Central memory CD8-positive, alpha-beta T cell (primary cell): Measurements from ENCODE around the gene POLR2C.
"Not testable (repeated sequence)": the region's sequence is repeated elsewhere in the genome, so short reads cannot be mapped to it uniquely, and the experiment has no call there.

Source experiments
- ATAC-seq: fragments of 150-1000 bp; cut with Tn5 transposase; replicated peaks from 2 replicates; pipeline ENCODE4 v1.10.0; 2022; ENCODE audit warnings: mild to moderate bottlenecking, moderate FRiP score, moderate number of reproducible peaks; ENCODE audit not compliant: poor library complexity, severe bottlenecking; ENCODE audit errors: extremely low read depth
- DNase-seq, 2 donors: peaks; one replicate each; pipeline ENCODE4 v3.0.0; 2021; ENCODE audit warnings: low spot score in 2 of 2
- H3K27ac Mint-ChIP-seq: one replicate; pipeline ENCODE4 v1.8.0; 2022; ENCODE audit warnings: low read depth, mild to moderate bottlenecking, moderate library complexity, mixed read lengths
- H3K27me3 Mint-ChIP-seq: one replicate; pipeline ENCODE4 v1.8.0; 2022; ENCODE audit warnings: mixed read lengths
- H3K36me3 Mint-ChIP-seq: one replicate; pipeline ENCODE4 v1.8.0; 2022; ENCODE audit warnings: mild to moderate bottlenecking, moderate library complexity, mixed read lengths; ENCODE audit not compliant: insufficient read depth
- H3K4me1 Mint-ChIP-seq: one replicate; pipeline ENCODE4 v1.8.0; 2022; ENCODE audit warnings: mixed read lengths
- H3K4me3 Mint-ChIP-seq: one replicate; pipeline ENCODE4 v1.8.0; 2022; ENCODE audit warnings: mild to moderate bottlenecking, moderate library complexity, mixed read lengths
- H3K9me3 Mint-ChIP-seq: one replicate; pipeline ENCODE4 v1.8.0; 2022; ENCODE audit warnings: mixed read lengths

POLR2C gene

DNA sequence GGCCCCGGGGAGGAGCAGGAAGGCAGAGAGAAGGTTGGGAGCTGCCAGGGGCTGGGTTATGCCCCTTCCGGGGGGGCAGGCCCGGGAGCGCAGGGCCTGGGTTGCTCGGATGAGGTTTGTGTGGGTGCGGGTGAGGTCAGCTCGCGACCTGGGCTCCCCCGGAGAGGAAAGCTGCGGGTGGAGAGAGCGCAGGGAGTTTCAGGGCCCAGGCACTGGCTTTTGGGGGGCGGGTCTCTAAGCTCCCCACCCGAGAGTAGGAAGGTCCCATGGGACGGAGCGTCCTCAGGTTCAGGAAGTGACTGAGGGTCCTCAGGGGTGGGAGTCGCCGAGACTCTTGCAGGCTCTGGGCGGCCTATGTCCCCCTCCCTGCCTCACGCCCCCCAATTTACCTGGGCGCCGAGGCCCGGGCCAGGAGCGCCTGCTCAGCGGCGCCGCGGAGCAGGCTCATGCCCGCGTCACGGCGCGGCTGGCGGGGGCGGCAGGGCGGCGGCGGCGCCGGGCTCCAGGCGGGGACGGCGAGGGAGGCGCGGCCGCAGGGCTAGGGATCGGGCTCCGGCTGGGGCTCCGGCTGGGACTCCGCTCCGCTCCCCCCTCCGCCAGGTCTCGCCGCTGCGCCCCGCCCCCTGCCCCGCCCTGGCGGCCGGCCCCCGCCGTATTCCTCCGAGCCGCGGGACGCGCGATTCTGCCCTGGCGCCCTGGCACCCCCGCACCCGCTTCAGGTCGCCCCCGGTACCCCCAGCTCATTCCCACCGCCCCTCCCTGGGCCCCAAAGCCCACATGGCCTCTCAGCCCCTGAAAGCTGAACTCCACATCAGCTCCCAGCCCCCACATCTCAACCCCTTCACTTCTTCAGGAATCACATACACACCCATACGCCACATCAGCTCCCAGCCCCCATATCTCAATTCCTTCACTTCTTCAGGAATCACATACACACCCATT is 23.7 kb downstream of the POLR2C start, which contains the start of gene DOK4:
Gene DOK4 (minus strand): TSS at position 578 of the 942 bp plus-strand sequence. CDS start 6,986 bp downstream, outside the sequence.
- ATAC-seq (peak; percentile 91), DNase-seq (peak; percentile 43 to 51)
- Mint-ChIP-seq H3K27ac (peak within 1 kb of the TSS; percentile 93), H3K27me3 (no peaks in the 10 kb centered on the region), H3K4me3 (peak within 1 kb of the TSS; percentile 92), H3K4me1 (peaks cover 24% of the 10 kb centered on the region), H3K9me3 (no peaks in the 10 kb centered on the region), H3K36me3 (peaks cover 6% of the 10 kb centered on the region)

GRCh38 chr16:57486858-57487834 is 24.7 kb downstream of the POLR2C start:
- Mint-ChIP-seq H3K4me1 (peaks cover 24% of the 10 kb centered on the region), H3K9me3 (no peaks in the 10 kb centered on the region), H3K4me3 (peak overlapping the region; percentile 92), H3K27me3 (no peaks in the 10 kb centered on the region), H3K27ac (peak overlapping the region; percentile 44), H3K36me3 (peaks cover 4% of the 10 kb centered on the region)
- ATAC-seq (no peak), DNase-seq (no peak)

GRCh38 chr16:57489229-57489628 is 26.8 kb downstream of the POLR2C start:
- no peak overlapping the region for H3K27ac Mint-ChIP-seq
- H3K9me3 Mint-ChIP-seq, result no peaks in the 10 kb centered on the region
- peaks cover 24% of the 10 kb centered on the region for H3K4me1 Mint-ChIP-seq
- ATAC-seq (no peak), DNase-seq (no peak)
- H3K36me3 Mint-ChIP-seq, result peaks cover 4% of the 10 kb centered on the region
- no peaks in the 10 kb centered on the region for H3K27me3 Mint-ChIP-seq
- no peak overlapping the region for H3K4me3 Mint-ChIP-seq

DNA sequence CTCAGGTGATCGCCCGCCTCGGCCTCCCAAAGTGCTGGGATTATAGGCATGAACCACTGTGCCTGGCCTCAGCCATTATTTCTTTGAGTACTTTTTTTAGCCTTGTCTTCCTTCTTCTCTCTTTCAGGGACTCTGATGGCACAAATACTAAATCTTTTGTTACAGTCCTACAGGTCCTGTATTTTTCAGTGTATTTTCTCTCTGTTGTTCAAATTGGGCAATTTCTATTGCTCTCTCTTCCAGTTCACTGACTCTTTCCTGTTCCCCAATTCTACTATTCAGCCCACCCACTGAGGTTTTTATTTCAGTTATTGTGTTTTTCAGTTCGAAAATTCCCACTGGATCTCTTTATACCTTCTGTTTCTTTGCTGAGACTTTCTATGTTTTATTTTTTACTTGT is 31.3 kb downstream of the POLR2C start:
- Mint-ChIP-seq H3K27ac (no peak overlapping the region), H3K9me3 (no peaks in the 10 kb centered on the region), H3K4me1 (no peaks in the 10 kb centered on the region), H3K27me3 (no peaks in the 10 kb centered on the region), H3K36me3 (peaks cover 2% of the 10 kb centered on the region), H3K4me3 (no peak overlapping the region)
- ATAC-seq, result no peak
- no peak for DNase-seq

DNA sequence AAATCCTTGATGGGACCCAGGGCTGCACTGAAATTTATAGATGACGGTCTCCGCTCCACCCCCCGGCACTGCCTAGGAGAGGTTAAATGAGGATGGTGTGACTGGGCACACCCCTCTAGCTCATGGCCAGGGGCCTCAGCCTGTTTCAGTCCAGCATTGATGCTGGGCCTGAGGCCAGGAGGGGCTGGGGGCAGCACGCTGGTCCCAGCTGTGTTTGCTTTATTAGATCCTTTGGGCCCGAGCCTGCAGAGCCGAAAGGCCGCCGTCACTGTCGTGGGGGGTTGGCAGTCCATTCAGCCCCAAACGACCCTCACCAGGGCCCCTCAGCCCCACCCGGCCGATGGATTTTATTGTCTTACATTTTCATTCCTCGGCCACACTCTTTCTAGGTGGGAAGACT is 34.6 kb downstream of the POLR2C start:
- H3K9me3 Mint-ChIP-seq, result no peaks in the 10 kb centered on the region
- H3K36me3 Mint-ChIP-seq, result peaks cover 3% of the 10 kb centered on the region
- ATAC-seq (no peak), DNase-seq (no peak)
- no peak overlapping the region for H3K4me3 Mint-ChIP-seq
- no peak overlapping the region for H3K27ac Mint-ChIP-seq
- H3K4me1 Mint-ChIP-seq, result peaks cover 8% of the 10 kb centered on the region
- H3K27me3 Mint-ChIP-seq, result no peaks in the 10 kb centered on the region

DNA sequence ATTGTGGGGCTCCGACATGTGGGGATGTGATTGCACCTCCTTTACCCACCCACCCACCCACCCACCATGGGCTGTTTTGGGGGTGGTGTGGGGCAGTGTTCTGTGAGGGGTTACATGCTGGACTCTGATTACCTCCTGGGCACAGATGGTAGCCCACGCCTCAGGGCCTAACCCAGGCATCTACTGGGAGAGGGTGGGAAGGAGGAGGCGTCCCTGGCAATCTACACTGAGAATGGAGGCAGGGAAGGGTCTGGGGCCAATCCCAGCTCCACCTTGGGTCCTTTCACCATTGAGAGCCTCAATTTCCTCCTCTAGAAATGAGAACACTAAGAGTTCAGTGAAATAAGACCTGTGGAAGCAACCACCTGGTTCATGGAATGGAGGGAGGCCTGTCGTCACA is 35.6 kb downstream of the POLR2C start:
- peaks cover 8% of the 10 kb centered on the region for H3K4me1 Mint-ChIP-seq
- H3K4me3 Mint-ChIP-seq, result no peak overlapping the region
- ATAC-seq (no peak), DNase-seq (no peak)
- H3K27ac Mint-ChIP-seq, result no peak overlapping the region
- H3K27me3 Mint-ChIP-seq, result no peaks in the 10 kb centered on the region
- H3K9me3 Mint-ChIP-seq, result no peaks in the 10 kb centered on the region
- H3K36me3 Mint-ChIP-seq, result peaks cover 5% of the 10 kb centered on the region

DNA sequence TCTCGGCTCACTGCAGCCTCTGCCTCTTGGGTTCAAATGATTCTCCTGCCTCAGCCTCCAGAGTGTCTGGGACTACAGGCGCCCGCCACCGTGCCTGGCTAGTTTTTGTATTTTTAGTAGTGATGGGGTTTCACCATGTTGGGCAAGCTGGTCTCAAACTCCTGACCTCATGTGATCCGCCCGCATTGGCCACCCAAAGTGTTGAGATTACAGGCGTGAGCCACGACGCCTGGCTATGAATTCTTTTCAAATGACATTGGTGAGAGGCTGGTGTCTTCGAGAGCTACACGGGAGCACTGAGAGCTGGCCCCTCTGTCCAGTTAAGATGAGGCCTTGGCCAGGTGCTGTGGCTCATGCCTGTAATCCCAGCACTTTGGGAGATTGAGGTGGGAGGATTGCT is 37.5 kb downstream of the POLR2C start:
- not testable (repeated sequence) for H3K4me1 Mint-ChIP-seq, DNase-seq, H3K4me3 Mint-ChIP-seq, H3K27ac Mint-ChIP-seq, H3K36me3 Mint-ChIP-seq, H3K9me3 Mint-ChIP-seq, ATAC-seq, H3K27me3 Mint-ChIP-seq

DNA sequence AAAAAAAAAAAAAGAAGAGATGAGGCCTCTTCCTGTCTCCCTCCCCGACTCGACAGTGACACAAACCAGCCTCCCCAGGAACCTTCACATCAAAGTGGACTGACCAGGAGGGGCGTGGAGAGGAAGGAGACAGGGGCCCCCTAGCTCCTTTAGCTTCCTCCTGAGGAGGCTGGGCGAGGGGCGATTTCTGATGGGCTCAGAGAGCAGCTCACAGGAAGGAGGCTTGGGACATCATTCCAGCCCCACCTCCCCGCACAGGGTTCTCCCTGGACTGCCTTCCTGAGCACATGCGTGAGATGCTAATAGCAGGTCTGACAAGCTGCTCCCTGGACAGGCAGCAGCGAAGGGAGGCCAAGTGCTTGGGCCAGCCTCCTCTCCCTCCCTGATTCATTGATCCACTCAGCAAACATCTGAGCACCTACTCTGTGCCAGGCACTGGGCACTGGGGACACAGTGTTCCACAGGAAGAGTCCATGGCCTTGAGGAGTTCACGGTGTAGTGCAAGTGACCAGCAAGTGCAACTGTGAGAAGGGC is 38.2 kb downstream of the POLR2C start:
- H3K4me3 Mint-ChIP-seq, result no peak overlapping the region
- no peaks in the 10 kb centered on the region for H3K27me3 Mint-ChIP-seq
- peaks cover 5% of the 10 kb centered on the region for H3K36me3 Mint-ChIP-seq
- H3K27ac Mint-ChIP-seq, result no peak overlapping the region
- DNase-seq (no peak), ATAC-seq (no peak)
- no peaks in the 10 kb centered on the region for H3K9me3 Mint-ChIP-seq
- H3K4me1 Mint-ChIP-seq, result peaks cover 8% of the 10 kb centered on the region

GRCh38 chr16:57501492-57501891 is 39.0 kb downstream of the POLR2C start:
- Mint-ChIP-seq H3K4me3 (no peak overlapping the region), H3K9me3 (no peaks in the 10 kb centered on the region), H3K4me1 (peaks cover 8% of the 10 kb centered on the region), H3K36me3 (peaks cover 5% of the 10 kb centered on the region), H3K27me3 (peaks cover 6% of the 10 kb centered on the region), H3K27ac (no peak overlapping the region)
- no peak for DNase-seq
- no peak for ATAC-seq

DNA sequence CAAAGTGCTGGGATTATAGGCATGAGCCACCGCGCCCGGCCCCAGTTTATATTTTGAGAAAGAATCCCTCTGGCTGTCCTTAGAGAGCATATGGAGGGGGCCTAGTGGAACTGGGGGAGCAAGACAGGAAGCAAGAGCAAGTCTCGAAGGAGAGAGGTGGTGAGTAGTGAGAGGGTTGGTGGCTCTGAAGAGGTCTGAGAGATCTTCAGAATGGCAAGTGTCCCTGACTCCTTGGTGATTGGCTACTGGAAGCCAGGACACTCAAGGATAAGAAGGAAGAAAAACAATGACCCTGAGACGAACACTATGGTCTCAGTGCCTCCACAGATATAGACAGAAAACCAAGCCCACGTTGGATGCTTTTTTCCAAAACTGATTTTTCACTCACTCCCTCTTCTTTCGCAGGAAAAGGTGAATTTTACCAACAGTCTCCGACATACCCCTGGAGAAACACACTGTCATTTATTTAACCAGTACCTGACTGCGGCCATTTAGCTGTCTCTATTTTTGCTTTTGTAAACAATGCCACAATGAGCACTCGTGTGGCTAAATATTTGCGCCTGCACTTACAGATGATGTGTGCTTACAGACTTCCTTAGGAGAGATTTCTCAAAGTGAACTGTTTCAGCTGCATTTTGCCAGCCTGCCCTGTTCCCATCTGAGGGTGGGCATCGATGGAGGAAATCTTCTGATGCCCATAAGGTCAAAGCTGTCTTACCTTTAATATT is 39.7 kb downstream of the POLR2C start:
- Mint-ChIP-seq H3K27me3 (peaks cover 13% of the 10 kb centered on the region), H3K27ac (no peak overlapping the region), H3K36me3 (peaks cover 5% of the 10 kb centered on the region), H3K4me3 (no peak overlapping the region), H3K4me1 (peaks cover 8% of the 10 kb centered on the region), H3K9me3 (no peaks in the 10 kb centered on the region)
- no peak for DNase-seq
- ATAC-seq, result no peak

DNA sequence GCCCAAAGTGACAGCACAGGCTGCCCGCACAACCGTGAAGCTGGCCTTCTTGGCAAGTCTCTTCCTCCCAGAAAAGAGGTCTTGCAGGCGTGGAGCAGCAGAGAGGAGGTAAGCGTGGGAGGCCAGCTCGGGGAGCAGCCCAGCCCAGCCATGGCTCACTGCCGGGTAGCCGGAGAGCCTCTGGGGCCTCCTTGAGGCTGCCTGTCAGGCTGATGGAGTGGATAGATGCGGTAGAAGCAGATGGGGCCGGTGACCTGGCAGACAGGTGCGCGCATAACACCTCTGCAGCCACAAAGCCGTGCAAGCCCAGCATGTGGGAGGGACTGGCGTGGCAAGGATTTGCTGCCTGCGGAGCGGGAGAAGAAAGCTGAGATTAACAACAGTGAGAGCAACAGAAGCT is 40.9 kb downstream of the POLR2C start:
- ATAC-seq (no peak), DNase-seq (no peak)
- H3K9me3 Mint-ChIP-seq, result no peaks in the 10 kb centered on the region
- H3K4me3 Mint-ChIP-seq, result no peak overlapping the region
- peaks cover 4% of the 10 kb centered on the region for H3K36me3 Mint-ChIP-seq
- H3K27me3 Mint-ChIP-seq, result peaks cover 16% of the 10 kb centered on the region
- no peak overlapping the region for H3K27ac Mint-ChIP-seq
- peaks cover 8% of the 10 kb centered on the region for H3K4me1 Mint-ChIP-seq

DNA sequence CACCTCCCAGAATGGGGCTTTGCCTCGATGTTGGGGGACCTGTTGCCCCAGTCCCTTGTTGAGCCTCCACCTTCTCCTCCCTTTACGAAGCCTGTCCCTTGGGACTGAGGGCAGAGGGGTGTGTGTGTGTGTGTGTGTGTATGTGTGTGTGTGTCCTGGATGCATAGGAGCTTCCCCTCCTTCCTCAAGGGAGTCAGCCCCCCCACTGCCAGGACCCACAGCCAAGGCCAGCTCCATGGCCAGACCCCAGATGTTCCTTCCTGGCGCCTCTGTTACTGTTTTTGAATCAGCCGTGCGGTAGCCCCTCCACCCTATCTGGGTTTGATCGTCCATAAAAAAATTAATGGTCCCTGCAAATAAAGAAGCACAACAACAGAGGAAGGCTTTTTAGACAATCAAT is 41.5 kb downstream of the POLR2C start:
- no peak for ATAC-seq
- Mint-ChIP-seq H3K27me3 (peaks cover 16% of the 10 kb centered on the region), H3K4me3 (no peak overlapping the region), H3K4me1 (peaks cover 8% of the 10 kb centered on the region), H3K27ac (no peak overlapping the region), H3K36me3 (peaks cover 4% of the 10 kb centered on the region), H3K9me3 (no peaks in the 10 kb centered on the region)
- DNase-seq, result no peak
